Measurements from ENCODE around the gene PCGF1. TPM values are rescaled to one million over a fixed set of nuclear protein-coding genes. Genes with fewer than 3 reads are reported as not detected.

PCGF1 gene
- polyA plus RNA-seq, 6 donors from 2014 or later, result 8.9 to 17.0 (median 14.1) TPM

- peaks cover 38 to 59% (median 57%) of the 10 kb centered on the region in 3 donors for H3K4me1 Mint-ChIP-seq
- DNase-seq (no peak), ATAC-seq (ENCODE audit: low read depth in 2 of 2) (no peak)
- H3K36me3 Mint-ChIP-seq, result peaks cover 12 to 26% of the 10 kb centered on the region in 2 donors
- peaks cover 0 to 3% (median 0%) of the 10 kb centered on the region in 7 donors for H3K9me3 Mint-ChIP-seq
- peaks cover 37 to 59% (median 44%) of the 10 kb centered on the region in 3 donors for H3K27me3 Mint-ChIP-seq
- H3K27ac Mint-ChIP-seq, result peak overlapping the region in 1 of 6 donors; percentile 81
- peak overlapping the region in 6 of 8 donors; percentile 5 to 93 (median 17) for H3K4me3 Mint-ChIP-seq
These were observed 1.8 kb downstream of the PCGF1 start for GRCh38 chr2:74505448-74506246.

DNA sequence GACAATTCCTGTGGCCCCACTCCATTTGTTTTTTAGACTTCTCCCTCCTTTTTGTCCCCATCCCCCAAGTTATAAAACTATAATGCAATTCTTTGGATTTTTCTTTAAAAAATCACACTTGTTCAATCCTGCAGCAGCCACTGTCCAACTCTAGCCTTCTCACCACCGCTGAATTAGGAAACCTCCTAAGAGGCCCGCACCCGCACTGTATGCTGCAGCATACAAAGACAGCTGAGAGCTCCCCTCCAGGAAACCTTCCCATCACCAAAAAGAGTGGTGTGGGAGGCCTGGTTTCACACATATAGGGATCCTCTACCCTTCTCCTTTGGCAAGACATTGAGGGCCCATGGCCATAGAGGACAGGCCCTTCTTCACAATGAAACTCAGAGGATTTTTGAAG lies 2.9 kb downstream of the PCGF1 start:
- ATAC-seq (ENCODE audit: low read depth in 2 of 2), result no peak
- Mint-ChIP-seq H3K27ac (no peak overlapping the region), H3K4me1 (peaks cover 38 to 68% (median 66%) of the 10 kb centered on the region in 3 donors), H3K36me3 (peaks cover 12 to 26% of the 10 kb centered on the region in 2 donors), H3K9me3 (peaks cover 0 to 2% (median 0%) of the 10 kb centered on the region in 7 donors), H3K27me3 (peaks cover 44 to 61% (median 45%) of the 10 kb centered on the region in 3 donors), H3K4me3 (peak overlapping the region; percentile 33 to 80 (median 63))
- DNase-seq, result no peak

DNA sequence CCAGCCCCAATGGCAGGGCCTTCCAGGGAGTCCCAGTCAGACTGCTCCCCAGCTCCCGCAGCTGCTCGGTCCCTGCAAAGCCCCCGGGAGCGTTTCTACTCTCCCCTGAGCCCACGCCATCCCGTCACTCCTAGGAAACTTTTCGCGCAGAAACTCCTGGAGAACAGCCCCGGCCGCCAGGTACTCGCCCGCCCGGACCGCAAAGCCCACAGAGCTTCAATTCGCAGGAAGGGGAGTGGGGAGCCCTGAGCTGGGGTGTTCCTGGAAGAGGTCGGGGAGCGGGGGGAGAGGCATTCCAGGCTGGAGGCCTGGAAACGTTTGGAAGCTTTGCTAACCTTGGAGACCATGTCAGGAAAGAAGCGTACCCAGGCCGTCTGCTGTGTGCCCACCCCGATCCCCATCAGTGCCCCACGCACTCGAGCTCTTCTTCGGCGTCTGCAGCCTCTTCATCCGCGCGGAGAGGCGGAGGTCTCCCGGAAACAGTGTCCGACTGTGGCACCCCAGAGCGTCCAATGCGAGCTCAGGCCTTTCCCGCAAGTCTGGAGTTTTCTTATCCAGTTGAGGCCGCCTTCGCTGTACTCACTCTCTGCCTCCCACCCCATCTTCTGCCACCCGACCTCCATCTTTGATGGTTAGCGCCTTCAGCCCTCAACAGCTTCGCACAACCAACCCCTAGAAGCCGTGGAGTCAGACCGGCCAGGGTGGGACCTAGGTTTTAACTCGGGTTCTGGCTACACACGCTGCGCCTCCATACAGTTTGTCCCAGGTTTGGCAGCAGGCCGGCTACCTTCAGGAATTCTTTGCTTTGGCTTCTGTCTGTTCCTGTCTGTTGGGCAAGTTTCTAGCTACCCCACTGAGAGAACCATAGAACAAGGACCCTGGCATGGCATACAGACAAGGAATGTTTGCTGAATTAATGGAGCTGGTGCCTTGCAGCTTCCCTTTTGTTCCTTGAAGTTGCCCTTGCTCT lies 3.7 kb downstream of the PCGF1 start:
- Mint-ChIP-seq H3K9me3 (peaks cover 0 to 2% (median 0%) of the 10 kb centered on the region in 7 donors), H3K4me3 (peak overlapping the region; percentile 63 to 88 (median 81)), H3K36me3 (peaks cover 12 to 26% of the 10 kb centered on the region in 2 donors), H3K27ac (peak overlapping the region in 2 of 6 donors; percentile 14 to 42), H3K4me1 (peaks cover 42 to 76% (median 71%) of the 10 kb centered on the region in 3 donors), H3K27me3 (peaks cover 48 to 66% (median 49%) of the 10 kb centered on the region in 3 donors)
- no peak for DNase-seq
- no peak for ATAC-seq (ENCODE audit: low read depth in 2 of 2)

DNA sequence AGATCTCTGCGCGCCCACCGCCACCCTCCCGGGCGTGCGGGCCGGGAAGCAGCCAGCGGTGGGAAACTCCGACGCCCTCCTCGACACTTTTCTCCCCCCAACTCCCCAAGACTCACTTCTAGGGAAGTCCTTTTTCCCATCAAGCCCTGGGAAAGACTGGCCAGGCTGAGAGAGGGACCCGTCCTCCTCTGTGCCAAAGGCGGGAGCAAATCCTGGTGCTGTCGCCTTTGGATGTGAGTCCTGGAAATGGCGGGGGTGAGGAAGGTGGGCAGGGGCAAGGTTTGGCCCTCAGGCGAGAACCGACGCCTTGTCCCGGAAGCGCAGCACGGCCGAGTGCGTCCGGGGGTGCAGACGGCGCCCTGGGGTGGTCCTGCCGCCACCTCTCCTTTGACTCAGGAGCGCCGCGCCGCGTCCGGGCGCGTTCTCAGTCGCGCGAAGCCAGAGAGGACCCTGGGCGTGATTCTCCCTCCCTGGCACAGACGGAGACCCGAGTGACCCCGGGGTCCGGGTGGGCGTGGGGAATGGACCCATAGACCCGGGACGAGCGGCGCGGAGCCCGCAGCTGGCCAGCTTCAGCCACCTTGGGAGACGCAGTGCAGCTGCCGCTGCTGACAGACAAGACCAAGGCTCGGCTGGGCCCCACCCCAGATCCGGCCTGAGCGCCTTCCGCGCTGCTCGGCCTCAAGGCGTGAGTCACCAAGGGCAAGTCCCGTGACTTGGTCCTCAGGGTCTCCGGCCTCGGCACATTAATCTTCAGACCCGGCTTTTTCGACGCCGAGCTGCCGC lies 4.6 kb downstream of the PCGF1 start:
- ATAC-seq (ENCODE audit: low read depth in 2 of 2) (no peak), DNase-seq (peak; percentile 24)
- H3K27ac Mint-ChIP-seq, result no peak overlapping the region
- peaks cover 56 to 75% (median 57%) of the 10 kb centered on the region in 3 donors for H3K27me3 Mint-ChIP-seq
- H3K36me3 Mint-ChIP-seq, result peaks cover 12 to 26% of the 10 kb centered on the region in 2 donors
- peaks cover 0 to 2% (median 0%) of the 10 kb centered on the region in 7 donors for H3K9me3 Mint-ChIP-seq
- peaks cover 45 to 76% (median 71%) of the 10 kb centered on the region in 3 donors for H3K4me1 Mint-ChIP-seq
- peak overlapping the region; percentile 63 to 88 (median 81) for H3K4me3 Mint-ChIP-seq

DNA sequence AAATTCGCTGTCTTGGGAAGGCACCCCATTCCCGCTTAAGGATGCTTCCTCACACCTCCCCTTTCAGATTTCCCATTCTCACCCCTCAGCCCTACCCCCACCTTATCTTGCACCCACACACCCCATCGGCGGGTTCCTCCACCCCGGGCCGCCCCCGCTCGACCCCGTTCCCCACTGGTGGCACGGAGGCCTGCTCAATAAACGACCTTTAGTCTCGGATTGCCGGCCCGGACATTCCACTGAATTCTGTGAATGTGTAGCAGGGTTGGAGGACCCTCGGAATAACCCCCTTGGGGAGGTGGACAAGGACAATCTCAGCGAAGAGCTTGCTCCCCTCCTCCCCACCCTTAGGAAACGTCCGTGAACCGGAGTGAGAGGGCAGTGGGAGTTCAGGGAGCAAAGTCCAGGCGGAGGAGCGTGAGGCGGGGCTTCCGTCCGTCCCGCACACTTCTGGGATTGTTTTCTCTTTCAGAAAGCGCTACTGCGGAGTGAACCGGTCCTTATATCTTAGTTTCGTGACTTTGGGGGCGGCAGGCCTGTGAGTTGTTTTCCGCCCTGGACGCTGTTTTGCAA lies 5.3 kb downstream of the PCGF1 start:
- H3K36me3 Mint-ChIP-seq, result peaks cover 12 to 26% of the 10 kb centered on the region in 2 donors
- H3K4me1 Mint-ChIP-seq, result peaks cover 47 to 79% (median 69%) of the 10 kb centered on the region in 3 donors
- no peak for ATAC-seq (ENCODE audit: low read depth in 2 of 2)
- H3K4me3 Mint-ChIP-seq, result peak overlapping the region; percentile 63 to 88 (median 81)
- peak overlapping the region in 1 of 6 donors; percentile 39 for H3K27ac Mint-ChIP-seq
- H3K27me3 Mint-ChIP-seq, result peaks cover 56 to 82% (median 63%) of the 10 kb centered on the region in 3 donors
- no peak for DNase-seq
- H3K9me3 Mint-ChIP-seq, result no peaks in the 10 kb centered on the region

DNA sequence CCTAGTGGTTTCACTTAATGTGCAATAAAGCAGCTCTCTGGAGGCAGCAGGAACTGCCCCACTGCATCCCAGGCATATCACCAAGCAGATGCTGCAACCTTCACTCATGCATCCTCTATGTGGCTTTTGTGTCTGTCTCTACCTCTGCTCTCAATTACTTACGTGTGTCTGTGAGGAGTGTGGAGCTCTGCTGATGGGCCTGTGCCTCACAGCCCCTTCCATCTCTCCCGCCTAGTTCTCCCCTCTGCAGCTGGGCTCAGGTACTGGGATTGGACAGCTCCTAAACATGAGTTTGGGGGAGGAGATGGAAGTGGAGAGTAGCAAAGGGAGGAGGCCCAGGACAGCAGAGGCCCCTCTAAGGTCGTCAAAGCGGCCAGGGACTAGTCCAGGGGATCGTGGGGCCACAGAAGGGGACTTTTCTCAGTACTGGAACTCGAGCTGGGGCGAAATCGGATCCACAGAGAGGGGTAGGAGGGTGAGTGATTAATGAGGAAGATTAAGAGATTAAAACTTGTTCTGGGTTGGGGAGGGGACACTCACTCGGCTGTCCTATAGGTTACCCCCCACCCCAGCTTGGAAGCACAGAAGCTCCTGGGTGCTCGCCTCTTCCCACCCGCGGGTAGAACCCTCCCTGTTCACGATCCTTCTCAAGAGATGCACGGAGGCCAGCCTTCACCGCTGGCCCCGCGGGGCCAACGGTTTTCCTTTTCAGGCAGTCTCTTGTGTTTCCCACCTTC lies 6.0 kb downstream of the PCGF1 start:
- Mint-ChIP-seq H3K9me3 (no peaks in the 10 kb centered on the region), H3K36me3 (peaks cover 12 to 23% of the 10 kb centered on the region in 2 donors), H3K4me1 (peaks cover 39 to 72% (median 63%) of the 10 kb centered on the region in 3 donors), H3K4me3 (peak overlapping the region in 7 of 8 donors; percentile 15 to 82 (median 81)), H3K27ac (peak overlapping the region in 2 of 6 donors; percentile 34 to 77), H3K27me3 (peaks cover 56 to 82% (median 63%) of the 10 kb centered on the region in 3 donors)
- no peak for ATAC-seq (ENCODE audit: low read depth in 2 of 2)
- DNase-seq, result no peak

- Mint-ChIP-seq H3K36me3 (peaks cover 12 to 16% of the 10 kb centered on the region in 2 donors), H3K27me3 (peaks cover 56 to 82% (median 63%) of the 10 kb centered on the region in 3 donors), H3K27ac (no peak overlapping the region), H3K9me3 (no peaks in the 10 kb centered on the region), H3K4me1 (peaks cover 37 to 70% (median 62%) of the 10 kb centered on the region in 3 donors), H3K4me3 (peak overlapping the region in 4 of 8 donors; percentile 12 to 55 (median 16))
- no peak for DNase-seq
- no peak for ATAC-seq (ENCODE audit: low read depth in 2 of 2)
These were observed 6.9 kb downstream of the PCGF1 start for GRCh38 chr2:74500578-74500946.

- Mint-ChIP-seq H3K9me3 (no peaks in the 10 kb centered on the region), H3K27ac (no peak overlapping the region), H3K36me3 (peaks cover 9 to 11% of the 10 kb centered on the region in 2 donors), H3K27me3 (peaks cover 53 to 78% (median 61%) of the 10 kb centered on the region in 3 donors), H3K4me3 (peak overlapping the region in 6 of 8 donors; percentile 12 to 71 (median 54)), H3K4me1 (peaks cover 37 to 67% (median 61%) of the 10 kb centered on the region in 3 donors)
- ATAC-seq (ENCODE audit: low read depth in 2 of 2) (no peak), DNase-seq (no peak)
These were observed 7.4 kb downstream of the PCGF1 start for GRCh38 chr2:74499940-74500577.

- ATAC-seq (ENCODE audit: low read depth in 2 of 2), result peak; percentile 32 to 35
- no peaks in the 10 kb centered on the region for H3K9me3 Mint-ChIP-seq
- H3K4me3 Mint-ChIP-seq, result peak within 1 kb of the TSS; percentile 71 to 94 (median 86)
- H3K4me1 Mint-ChIP-seq, result peaks cover 31 to 62% (median 54%) of the 10 kb centered on the region in 3 donors
- DNase-seq, result no peak
- H3K27ac Mint-ChIP-seq, result peak within 1 kb of the TSS in 3 of 6 donors; percentile 4 to 71 (median 58)
- peaks cover 47 to 72% (median 55%) of the 10 kb centered on the region in 3 donors for H3K27me3 Mint-ChIP-seq
- peaks cover 3 to 5% of the 10 kb centered on the region in 2 donors for H3K36me3 Mint-ChIP-seq
These were observed 8.1 kb downstream of the PCGF1 start, which contains the start of gene LBX2 for GRCh38 chr2:74499267-74499939. TSS of gene LBX2 (minus strand) at chr2:74499603. CDS start at chr2:74499537, 66 bp downstream.

DNA sequence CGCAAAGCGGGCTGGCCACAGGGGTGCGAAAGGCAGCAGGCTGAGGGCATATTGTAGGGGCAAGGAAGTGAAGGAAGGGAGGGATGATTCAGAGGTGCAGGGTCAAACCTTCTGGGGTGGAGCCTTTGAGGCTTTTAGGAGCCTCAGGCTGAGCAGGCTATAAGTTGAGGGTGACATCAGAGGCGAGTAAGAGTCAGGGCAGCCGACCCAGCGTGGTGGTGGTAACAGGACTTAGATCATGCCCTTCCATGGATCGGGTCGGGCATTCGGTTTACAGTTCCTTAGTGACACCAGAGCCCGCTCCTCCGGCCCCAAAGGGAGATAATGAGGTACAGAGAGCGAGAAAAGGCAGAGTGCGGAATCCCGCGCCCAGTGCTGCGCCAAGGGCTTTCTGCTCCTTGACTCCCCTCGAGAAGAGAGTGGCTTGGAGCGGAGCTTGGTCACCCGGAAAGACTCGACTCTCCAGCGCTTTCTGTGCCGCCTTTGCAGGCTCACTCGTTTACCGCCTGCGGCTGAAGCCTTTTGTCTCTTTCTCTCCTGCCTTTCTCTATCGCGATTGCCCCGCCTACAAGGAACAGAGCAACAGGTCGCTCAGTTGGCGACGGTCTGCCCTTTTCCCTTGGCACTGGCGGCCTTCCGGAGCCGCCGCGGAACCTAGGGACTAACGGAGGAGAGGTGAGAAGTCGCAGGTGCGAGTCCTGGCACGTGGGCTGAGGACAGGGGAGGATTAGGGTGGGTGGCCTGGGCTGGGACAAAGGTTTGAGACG lies 8.8 kb downstream of the PCGF1 start:
- Mint-ChIP-seq H3K27ac (peak overlapping the region in 3 of 6 donors; percentile 4 to 71 (median 58)), H3K9me3 (no peaks in the 10 kb centered on the region), H3K27me3 (peaks cover 41 to 65% (median 48%) of the 10 kb centered on the region in 3 donors), H3K36me3 (peaks cover 6 to 7% of the 10 kb centered on the region in 2 donors), H3K4me3 (peak overlapping the region; percentile 71 to 94 (median 86)), H3K4me1 (peaks cover 24 to 55% (median 47%) of the 10 kb centered on the region in 3 donors)
- peak; percentile 22 to 26 for ATAC-seq (ENCODE audit: low read depth in 2 of 2)
- DNase-seq, result peak; percentile 14

All from naive B cell (primary cell).